Inflammatory macrophage treated with lipopolysaccharide for 4 hours (primary cell): ENCODE results near the gene RASGRF1.
"Not testable (repeated sequence)": the region's sequence is repeated elsewhere in the genome, so short reads cannot be mapped to it uniquely, and the experiment has no call there.

ENCODE experiments used
- DNase-seq: peaks from one replicate; pipeline ENCODE4 v3.0.0-alpha.2; 2020

Gene RASGRF1

GRCh38 chr15:79003301-79003700, 87.3 kb downstream of the RASGRF1 start:
- DNase-seq, result peak; percentile 85

- peak; percentile 83 for DNase-seq
Observed at GRCh38 chr15:79002581-79002980, 88.0 kb downstream of the RASGRF1 start.

GRCh38 chr15:78999636-79000035, 90.9 kb downstream of the RASGRF1 start:
- DNase-seq, result no peak

- no peak for DNase-seq
Observed at GRCh38 chr15:78998526-78998925, 92.1 kb downstream of the RASGRF1 start.

- no peak for DNase-seq
Observed at GRCh38 chr15:78997981-78998499, 92.5 kb downstream of the RASGRF1 start.

- DNase-seq, result no peak
Observed at GRCh38 chr15:78996894-78997275, 93.7 kb downstream of the RASGRF1 start.

- no peak for DNase-seq
Observed at GRCh38 chr15:78995921-78996893, 94.4 kb downstream of the RASGRF1 start.

GRCh38 chr15:78995161-78995560, 95.4 kb downstream of the RASGRF1 start:
- not testable (repeated sequence) for DNase-seq

GRCh38 chr15:78993931-78994530, 96.5 kb downstream of the RASGRF1 start:
- no peak for DNase-seq

- no peak for DNase-seq
Observed at GRCh38 chr15:78993257-78993930, 97.2 kb downstream of the RASGRF1 start.

GRCh38 chr15:78992416-78993256, 97.9 kb downstream of the RASGRF1 start:
- peak; percentile 58 for DNase-seq

GRCh38 chr15:78991879-78992278, 98.7 kb downstream of the RASGRF1 start:
- no peak for DNase-seq

GRCh38 chr15:78991476-78991875, 99.1 kb downstream of the RASGRF1 start:
- no peak for DNase-seq

- no peak for DNase-seq
Observed at GRCh38 chr15:78990278-78990677, 100.3 kb downstream of the RASGRF1 start.

GRCh38 chr15:78989701-78990240, 100.8 kb downstream of the RASGRF1 start:
- no peak for DNase-seq

GRCh38 chr15:78988361-78988911, 102.1 kb downstream of the RASGRF1 start:
- DNase-seq, result peak; percentile 98

GRCh38 chr15:78987556-78988360, 102.8 kb downstream of the RASGRF1 start:
- peak; percentile 63 for DNase-seq

GRCh38 chr15:78985859-78986475, 104.6 kb downstream of the RASGRF1 start:
- DNase-seq, result no peak

- no peak for DNase-seq
Observed at GRCh38 chr15:78984041-78984440, 106.5 kb downstream of the RASGRF1 start.
